GM12891 (cell line): Measurements from ENCODE around the gene PDIK1L.

Source experiments
- POLR2A ChIP-seq: IDR thresholded peaks from 2 replicates; pipeline ENCODE4 v1.6.1; 2011; ENCODE audit warnings: low read depth, low read length, control low read depth
- TAF1 ChIP-seq: IDR thresholded peaks from 2 replicates; pipeline ENCODE4 v1.6.1; 2011; ENCODE audit warnings: low read depth, low read length, control low read depth

GRCh38 chr1:26129778-26130177 lies 18.2 kb downstream of the PDIK1L start:
- TF ChIP-seq POLR2A (no peak), TAF1 (no peak)
